ENCODE measurements around the gene MGAT5B. TPM values are rescaled to one million over a fixed set of nuclear protein-coding genes. Genes with fewer than 3 reads are reported as not detected.

MGAT5B gene
- total RNA-seq, 1 donor from 2014 or later: 6.2 TPM

DNA sequence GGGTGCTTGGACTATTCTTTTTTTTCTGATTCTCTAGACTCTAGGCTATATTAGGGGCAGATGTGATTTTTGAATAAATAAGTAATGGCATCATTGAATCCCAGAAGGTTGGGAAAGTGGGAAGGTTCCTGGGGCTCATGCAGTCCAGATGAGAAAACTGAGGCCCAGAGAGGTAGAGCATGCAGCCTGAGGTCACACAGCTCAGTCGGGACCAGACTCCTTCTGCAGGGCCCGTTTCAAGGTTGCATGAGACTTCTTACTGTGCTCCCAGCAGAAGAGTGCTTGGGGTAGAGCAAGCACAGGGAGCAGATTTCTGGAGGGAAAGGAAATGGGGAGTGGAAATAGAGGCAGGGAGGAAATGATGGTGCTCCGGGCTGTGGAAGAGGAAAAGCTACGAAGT, 59.8 kb downstream of the MGAT5B start:
- H3K4me1 Mint-ChIP-seq (ENCODE audit: unreplicated experiment): peaks cover 3% of the 10 kb centered on the region
- H3K36me3 Mint-ChIP-seq (ENCODE audit: low read depth, unreplicated experiment): no peaks in the 10 kb centered on the region
- no peaks in the 10 kb centered on the region for H3K9me3 Mint-ChIP-seq (ENCODE audit: unreplicated experiment)
- TF ChIP-seq, protein P1, sequence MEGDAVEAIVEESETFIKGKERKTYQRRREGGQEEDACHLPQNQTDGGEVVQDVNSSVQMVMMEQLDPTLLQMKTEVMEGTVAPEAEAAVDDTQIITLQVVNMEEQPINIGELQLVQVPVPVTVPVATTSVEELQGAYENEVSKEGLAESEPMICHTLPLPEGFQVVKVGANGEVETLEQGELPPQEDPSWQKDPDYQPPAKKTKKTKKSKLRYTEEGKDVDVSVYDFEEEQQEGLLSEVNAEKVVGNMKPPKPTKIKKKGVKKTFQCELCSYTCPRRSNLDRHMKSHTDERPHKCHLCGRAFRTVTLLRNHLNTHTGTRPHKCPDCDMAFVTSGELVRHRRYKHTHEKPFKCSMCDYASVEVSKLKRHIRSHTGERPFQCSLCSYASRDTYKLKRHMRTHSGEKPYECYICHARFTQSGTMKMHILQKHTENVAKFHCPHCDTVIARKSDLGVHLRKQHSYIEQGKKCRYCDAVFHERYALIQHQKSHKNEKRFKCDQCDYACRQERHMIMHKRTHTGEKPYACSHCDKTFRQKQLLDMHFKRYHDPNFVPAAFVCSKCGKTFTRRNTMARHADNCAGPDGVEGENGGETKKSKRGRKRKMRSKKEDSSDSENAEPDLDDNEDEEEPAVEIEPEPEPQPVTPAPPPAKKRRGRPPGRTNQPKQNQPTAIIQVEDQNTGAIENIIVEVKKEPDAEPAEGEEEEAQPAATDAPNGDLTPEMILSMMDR (IDR thresholded peaks at IDR 0.05; ENCODE audit: unreplicated experiment): no peak
- peaks cover 7% of the 10 kb centered on the region for H3K27me3 Mint-ChIP-seq (ENCODE audit: unreplicated experiment)
- no peak overlapping the region for H3K27ac Mint-ChIP-seq (ENCODE audit: unreplicated experiment)
- DNase-seq (ENCODE audit: low spot score): no peak
- no peak overlapping the region for H3K4me3 Mint-ChIP-seq (ENCODE audit: unreplicated experiment)

GRCh38 chr17:76929148-76929547, 60.9 kb downstream of the MGAT5B start:
- Mint-ChIP-seq H3K4me1 (ENCODE audit: unreplicated experiment) (peaks cover 3% of the 10 kb centered on the region), H3K36me3 (ENCODE audit: low read depth, unreplicated experiment) (no peaks in the 10 kb centered on the region), H3K27ac (ENCODE audit: unreplicated experiment) (no peak overlapping the region), H3K27me3 (ENCODE audit: unreplicated experiment) (peaks cover 5% of the 10 kb centered on the region), H3K9me3 (ENCODE audit: unreplicated experiment) (no peaks in the 10 kb centered on the region), H3K4me3 (ENCODE audit: unreplicated experiment) (no peak overlapping the region)
- no peak for DNase-seq (ENCODE audit: low spot score)
- TF ChIP-seq, protein P1 (IDR thresholded peaks at IDR 0.05; ENCODE audit: unreplicated experiment): no peak

GRCh38 chr17:76929601-76930000, 61.4 kb downstream of the MGAT5B start:
- TF ChIP-seq, protein P1 (IDR thresholded peaks at IDR 0.05; ENCODE audit: unreplicated experiment): no peak
- H3K4me1 Mint-ChIP-seq (ENCODE audit: unreplicated experiment): peaks cover 3% of the 10 kb centered on the region
- no peaks in the 10 kb centered on the region for H3K9me3 Mint-ChIP-seq (ENCODE audit: unreplicated experiment)
- H3K36me3 Mint-ChIP-seq (ENCODE audit: low read depth, unreplicated experiment): no peaks in the 10 kb centered on the region
- no peak overlapping the region for H3K4me3 Mint-ChIP-seq (ENCODE audit: unreplicated experiment)
- peaks cover 5% of the 10 kb centered on the region for H3K27me3 Mint-ChIP-seq (ENCODE audit: unreplicated experiment)
- no peak for DNase-seq (ENCODE audit: low spot score)
- H3K27ac Mint-ChIP-seq (ENCODE audit: unreplicated experiment): no peak overlapping the region

- H3K27me3 Mint-ChIP-seq (ENCODE audit: unreplicated experiment): peaks cover 5% of the 10 kb centered on the region
These were observed 61.9 kb downstream of the MGAT5B start for GRCh38 chr17:76930107-76930506.

More at GRCh38 chr17:76930107-76930506, 61.9 kb downstream of the MGAT5B start:
- DNase-seq (ENCODE audit: low spot score): no peak
- Mint-ChIP-seq H3K4me3 (ENCODE audit: unreplicated experiment) (no peak overlapping the region), H3K4me1 (ENCODE audit: unreplicated experiment) (peaks cover 3% of the 10 kb centered on the region), H3K27ac (ENCODE audit: unreplicated experiment) (no peak overlapping the region), H3K36me3 (ENCODE audit: low read depth, unreplicated experiment) (no peaks in the 10 kb centered on the region), H3K9me3 (ENCODE audit: unreplicated experiment) (no peaks in the 10 kb centered on the region)
- TF ChIP-seq, protein P1 (IDR thresholded peaks at IDR 0.05; ENCODE audit: unreplicated experiment): no peak
